ENCODE results near the gene EME1.

GRCh38 chr17:50394711-50395110 is 21.7 kb downstream of the EME1 start:
- TF ChIP-seq, protein P1, sequence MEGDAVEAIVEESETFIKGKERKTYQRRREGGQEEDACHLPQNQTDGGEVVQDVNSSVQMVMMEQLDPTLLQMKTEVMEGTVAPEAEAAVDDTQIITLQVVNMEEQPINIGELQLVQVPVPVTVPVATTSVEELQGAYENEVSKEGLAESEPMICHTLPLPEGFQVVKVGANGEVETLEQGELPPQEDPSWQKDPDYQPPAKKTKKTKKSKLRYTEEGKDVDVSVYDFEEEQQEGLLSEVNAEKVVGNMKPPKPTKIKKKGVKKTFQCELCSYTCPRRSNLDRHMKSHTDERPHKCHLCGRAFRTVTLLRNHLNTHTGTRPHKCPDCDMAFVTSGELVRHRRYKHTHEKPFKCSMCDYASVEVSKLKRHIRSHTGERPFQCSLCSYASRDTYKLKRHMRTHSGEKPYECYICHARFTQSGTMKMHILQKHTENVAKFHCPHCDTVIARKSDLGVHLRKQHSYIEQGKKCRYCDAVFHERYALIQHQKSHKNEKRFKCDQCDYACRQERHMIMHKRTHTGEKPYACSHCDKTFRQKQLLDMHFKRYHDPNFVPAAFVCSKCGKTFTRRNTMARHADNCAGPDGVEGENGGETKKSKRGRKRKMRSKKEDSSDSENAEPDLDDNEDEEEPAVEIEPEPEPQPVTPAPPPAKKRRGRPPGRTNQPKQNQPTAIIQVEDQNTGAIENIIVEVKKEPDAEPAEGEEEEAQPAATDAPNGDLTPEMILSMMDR (IDR thresholded peaks at IDR 0.05; ENCODE audit: extremely low read depth in 1 of 2, insufficient read depth in 1 of 2, low read depth in 1 of 2, low read length in 2 of 2), result no peak
- TF ChIP-seq POLR2AphosphoS5 (IDR thresholded peaks at IDR 0.05; ENCODE audit: insufficient read depth, low read depth, low read length) (no peak), GATA2 (IDR thresholded peaks at IDR 0.05; ENCODE audit: insufficient read depth, insufficient read length, low read depth, low read length) (no peak), EZH2 (IDR thresholded peaks at IDR 0.05; ENCODE audit: borderline replicate concordance, low read depth, low read length, severe bottlenecking) (no peak), POLR2A (IDR thresholded peaks at IDR 0.05; ENCODE audit: low read depth, low read length) (no peak)
- TF ChIP-seq, protein P2, sequence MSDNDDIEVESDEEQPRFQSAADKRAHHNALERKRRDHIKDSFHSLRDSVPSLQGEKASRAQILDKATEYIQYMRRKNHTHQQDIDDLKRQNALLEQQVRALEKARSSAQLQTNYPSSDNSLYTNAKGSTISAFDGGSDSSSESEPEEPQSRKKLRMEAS (IDR thresholded peaks at IDR 0.05; ENCODE audit: insufficient read depth, insufficient read length), result no peak
